WI38 (cell line): Measurements from ENCODE around the gene MAP3K7CL.

Experiments used
- H3K4me3 ChIP-seq: 2 replicates; pipeline ENCODE4 v1.5.1; 2011; ENCODE audit warnings: low read depth, mild to moderate bottlenecking, control low read depth, low read length
- CTCF ChIP-seq: IDR thresholded peaks from 2 replicates; pipeline ENCODE4 v1.5.1; 2012; ENCODE audit warnings: low read depth, mild to moderate bottlenecking, control low read depth, low read length

The MAP3K7CL gene

DNA sequence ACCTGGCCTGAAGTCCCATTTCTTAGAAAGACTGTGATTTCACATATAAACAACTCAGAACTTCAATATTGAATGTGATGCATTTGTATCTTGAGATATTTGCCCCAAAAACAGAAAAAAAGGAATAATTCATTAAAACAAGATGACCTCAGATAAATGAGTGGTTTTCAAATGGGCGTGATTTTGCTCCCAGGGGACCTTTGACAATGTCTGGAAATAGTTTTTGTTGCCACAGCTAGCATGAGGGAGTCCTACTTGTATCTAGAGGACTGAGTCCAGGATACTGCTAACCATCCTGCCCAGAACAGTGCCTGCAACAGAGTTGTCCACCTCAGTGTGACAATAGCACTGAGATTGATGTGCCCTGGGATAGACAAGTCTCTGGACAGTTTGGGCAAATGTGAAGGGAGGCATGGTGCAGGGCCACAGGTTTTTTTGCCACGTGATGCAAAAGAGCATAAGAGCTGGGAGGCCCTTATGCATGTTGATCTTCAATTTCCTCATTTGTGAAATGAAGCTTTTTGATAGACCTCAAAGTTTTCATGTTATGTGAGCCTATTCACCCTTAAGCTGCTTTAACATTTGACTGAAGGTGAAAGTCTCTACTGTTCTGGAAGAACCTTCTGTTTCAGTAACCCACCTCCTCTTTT lies 46.2 kb downstream of the MAP3K7CL start:
- no peak overlapping the region for H3K4me3 ChIP-seq
- no peak for TF ChIP-seq CTCF

- H3K4me3 ChIP-seq: no peak overlapping the region
- no peak for TF ChIP-seq CTCF
Observed at GRCh38 chr21:29177800-29178199, 47.4 kb downstream of the MAP3K7CL start.

- no peak overlapping the region for H3K4me3 ChIP-seq
- no peak for TF ChIP-seq CTCF
Observed at GRCh38 chr21:29178926-29179325, 48.5 kb downstream of the MAP3K7CL start.

DNA sequence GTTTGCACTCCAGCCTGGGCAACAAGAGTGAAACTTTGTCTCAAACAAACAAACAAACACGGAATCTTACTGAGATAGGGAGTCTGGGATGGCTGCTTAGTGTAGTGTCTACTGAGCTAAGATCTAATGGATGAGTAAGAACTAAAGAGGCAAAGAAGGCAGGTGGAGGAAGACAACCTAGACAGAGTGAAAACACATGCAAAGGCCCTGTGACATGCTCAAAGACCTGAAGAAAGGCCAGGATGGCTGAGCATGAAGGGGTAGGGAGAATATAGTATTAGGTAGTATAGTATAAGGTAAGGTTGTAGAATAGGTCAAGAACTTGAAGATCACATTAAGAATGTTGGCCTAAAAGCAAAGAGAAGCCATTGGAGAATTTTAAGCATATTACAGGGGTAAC lies 49.1 kb downstream of the MAP3K7CL start:
- no peak for TF ChIP-seq CTCF
- H3K4me3 ChIP-seq: no peak overlapping the region

DNA sequence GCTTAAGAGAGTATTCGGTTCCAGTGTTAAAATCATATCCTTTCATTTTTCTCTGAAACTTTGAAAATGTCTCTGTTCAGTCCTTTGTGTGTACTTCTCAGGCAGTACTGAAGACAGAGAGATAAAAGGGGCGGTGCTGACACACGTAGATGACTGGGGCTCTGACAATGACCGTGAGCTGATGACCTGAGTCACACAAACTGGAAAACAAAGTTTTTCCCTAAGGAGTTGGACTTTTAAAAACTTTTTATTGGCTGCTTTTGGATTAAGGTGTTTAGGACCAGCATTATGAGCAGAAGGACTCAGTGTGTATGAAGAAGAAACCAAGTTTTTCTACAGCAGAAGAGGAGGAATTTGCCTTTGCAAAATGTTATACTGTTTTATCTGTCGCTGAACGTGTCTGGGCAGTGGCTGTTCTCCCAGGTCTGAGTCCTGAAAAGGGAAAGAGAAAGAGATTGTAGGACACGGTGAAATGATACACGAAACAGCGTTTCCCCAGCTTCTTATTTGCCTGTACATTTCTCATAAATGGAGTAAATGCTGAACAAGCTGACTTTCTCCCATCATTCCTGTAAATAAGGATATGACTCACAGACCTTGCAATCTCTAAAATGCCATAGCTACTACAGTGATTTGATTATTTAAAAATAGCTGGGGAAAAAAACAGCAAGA lies 51.5 kb downstream of the MAP3K7CL start:
- no peak for TF ChIP-seq CTCF
- H3K4me3 ChIP-seq: peak overlapping the region; percentile 51

DNA sequence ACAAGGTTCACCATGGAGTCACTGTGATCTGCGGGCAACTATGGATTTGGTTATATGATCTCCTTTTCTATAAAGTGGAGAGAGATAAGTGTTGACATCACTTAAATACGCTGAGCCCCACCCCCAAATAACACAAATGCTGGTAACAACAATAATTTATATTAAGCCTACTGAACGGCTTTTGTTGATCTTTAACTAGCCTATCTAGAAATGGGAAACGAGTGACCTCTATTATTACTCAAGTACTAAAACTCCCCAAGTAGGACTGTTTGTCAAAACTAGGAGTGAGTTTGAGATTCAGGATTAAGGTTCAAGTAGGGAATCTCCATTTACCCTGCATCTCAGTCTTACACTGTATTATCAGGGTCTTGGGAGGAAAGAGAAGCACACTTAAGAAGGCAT lies 52.2 kb downstream of the MAP3K7CL start:
- TF ChIP-seq CTCF: no peak
- peak overlapping the region; percentile 51 for H3K4me3 ChIP-seq

GRCh38 chr21:29184037-29184436 lies 53.6 kb downstream of the MAP3K7CL start:
- TF ChIP-seq CTCF: no peak
- H3K4me3 ChIP-seq: no peak overlapping the region
